GM12878 (cell line): ENCODE data around the gene ACAP1. TPM values are rescaled to one million over a fixed set of nuclear protein-coding genes. Genes with fewer than 3 reads are reported as not detected.

Experiments used
- ATAC-seq: fragments of 200-7000 bp; cut with Tn5 transposase; 3 replicates; pipeline ENCODE4 v1.9.1; 2020; ENCODE audit warnings: mild to moderate bottlenecking, moderate library complexity
- BruUV-seq: library from RNA; stranded (reverse); fragments of 400-500 nt; replicated peaks from 2 replicates; lab custom pipeline; 2021; lab: Mats Ljungman, UMichigan
- CTCF ChIA-PET: fragments of 300-600 bp; sonication (Branson Sonifier 250); formaldehyde crosslinking; extraction: SDS; loops from one replicate; lab custom pipeline; 2021; ENCODE audit warnings: inconsistent platforms; lab: Yijun Ruan, JAX
- POLR2A ChIA-PET: fragments of 350-600 bp; formaldehyde crosslinking; extraction: SDS; loops from one replicate; lab custom pipeline; 2021; ENCODE audit warnings: inconsistent platforms; lab: Charles Lee
- RAD21 ChIA-PET: fragments of 300-600 bp; sonication (Branson Sonifier 250); formaldehyde crosslinking; loops from one replicate; lab custom pipeline; 2023; ENCODE audit warnings: antibody characterized with exemption; ENCODE audit not compliant: unreplicated experiment; lab: Charles Lee
- SMC1A ChIA-PET: fragments of 300-600 bp; sonication (Branson Sonifier 250); formaldehyde crosslinking; loops from one replicate; lab custom pipeline; 2023; ENCODE audit not compliant: unreplicated experiment, uncharacterized antibody; lab: Charles Lee
- DNase-seq: peaks from one replicate; pipeline ENCODE4 v3.0.0-alpha.2; 2011; ENCODE audit warnings: low read depth, low spot score
- FAIRE-seq: peaks from 3 replicates; lab custom pipeline; 2011; peaks lifted over from hg19 to GRCh38; lab: Jason Lieb, UNC
- H2AFZ ChIP-seq: 2 replicates; pipeline ENCODE4 v1.6.0; 2011; ENCODE audit warnings: low read depth, low read length, control low read depth; ENCODE audit not compliant: control insufficient read depth
- H3K27ac ChIP-seq: 2 replicates; pipeline ENCODE4 v1.5.1; 2011; ENCODE audit warnings: control low read depth; ENCODE audit not compliant: control insufficient read depth, insufficient read depth
- H3K27me3 ChIP-seq, 2 experiments: replicated peaks in 1 of 2; 2 replicates each; pipeline versions ENCODE4 v1.6.0 to v1.6.1; 2011; ENCODE audit warnings: low read length in 1 of 2; ENCODE audit not compliant: control insufficient read depth in 2 of 2, insufficient read depth in 2 of 2
- H3K36me3 ChIP-seq, 2 experiments: 2 replicates each; pipeline ENCODE4 v1.5.1; 2011; ENCODE audit warnings: low read length in 1 of 2; ENCODE audit not compliant: control insufficient read depth in 2 of 2, insufficient read depth in 2 of 2
- H3K4me1 ChIP-seq: 2 replicates; pipeline ENCODE4 v1.6.1; 2011; ENCODE audit warnings: mild to moderate bottlenecking, low read length, moderate library complexity, mixed read lengths; ENCODE audit not compliant: control insufficient read depth, insufficient read depth
- H3K4me2 ChIP-seq: 2 replicates; pipeline ENCODE4 v1.6.0; 2011; ENCODE audit warnings: control low read depth; ENCODE audit not compliant: control insufficient read depth, insufficient read depth
- H3K4me3 ChIP-seq: fragments of 200-600 bp; sonication (generic); 2 replicates; pipeline ENCODE4 v1.5.1; 2016
- H3K79me2 ChIP-seq: 2 replicates; pipeline ENCODE4 v1.6.0; 2011; ENCODE audit warnings: low read length; ENCODE audit not compliant: control insufficient read depth, insufficient read depth
- H3K9ac ChIP-seq: 2 replicates; pipeline ENCODE4 v1.8.0; 2011; ENCODE audit warnings: low read length, control low read depth, mixed read lengths; ENCODE audit not compliant: control insufficient read depth, insufficient read depth
- H3K9me3 ChIP-seq: replicated peaks from 3 replicates; pipeline ENCODE4 v1.5.1; 2011; ENCODE audit warnings: mild to moderate bottlenecking, low read length; ENCODE audit not compliant: control insufficient read depth, insufficient read depth
- H4K20me1 ChIP-seq: 2 replicates; pipeline ENCODE4 v1.6.0; 2011; ENCODE audit not compliant: control insufficient read depth, insufficient read depth
- BRCA1 ChIP-seq: IDR thresholded peaks from 2 replicates; pipeline ENCODE4 v1.6.1; 2011; ENCODE audit warnings: low read depth, low read length, improper control_type of control experiment
- CREB1 ChIP-seq: IDR thresholded peaks from 2 replicates; pipeline ENCODE4 v1.6.1; 2012; ENCODE audit warnings: low read depth, mild to moderate bottlenecking, inconsistent platforms
- GABPA ChIP-seq: IDR thresholded peaks from 2 replicates; pipeline ENCODE4 v1.6.1; 2014; ENCODE audit warnings: antibody characterized with exemption, low read depth, mild to moderate bottlenecking, inconsistent platforms
- MTA3 ChIP-seq: IDR thresholded peaks from 2 replicates; pipeline ENCODE4 v1.6.1; 2012; ENCODE audit warnings: low read length, inconsistent platforms, borderline replicate concordance
- NFIC ChIP-seq: IDR thresholded peaks from 2 replicates; pipeline ENCODE4 v1.6.1; 2012; ENCODE audit warnings: low read depth, mild to moderate bottlenecking, inconsistent platforms, low read length, moderate library complexity
- NFYB ChIP-seq: IDR thresholded peaks from 2 replicates; pipeline ENCODE4 v1.6.1; 2011; ENCODE audit warnings: low read depth, mild to moderate bottlenecking, low read length, improper control_type of control experiment, moderate library complexity; ENCODE audit not compliant: insufficient read depth
- POLR2AphosphoS5 ChIP-seq: IDR thresholded peaks from 2 replicates; pipeline ENCODE4 v1.6.1; 2011; ENCODE audit warnings: mild to moderate bottlenecking, low read length, inconsistent platforms
- SPI1 ChIP-seq: IDR thresholded peaks from 2 replicates; pipeline ENCODE4 v1.6.1; 2011; ENCODE audit warnings: low read depth, mild to moderate bottlenecking, low read length, moderate library complexity, borderline replicate concordance; ENCODE audit not compliant: insufficient read depth
- SREBF2 ChIP-seq: IDR thresholded peaks from 2 replicates; pipeline ENCODE4 v1.6.1; 2012; ENCODE audit warnings: mild to moderate bottlenecking, low read length
- TCF3 ChIP-seq: IDR thresholded peaks from 2 replicates; pipeline ENCODE4 v1.6.1; 2012; ENCODE audit warnings: low read depth, mild to moderate bottlenecking, low read length, borderline replicate concordance; ENCODE audit not compliant: insufficient read depth
- TCF7 ChIP-seq: IDR thresholded peaks from 2 replicates; pipeline ENCODE4 v1.6.1; 2014; ENCODE audit warnings: antibody characterized with exemption, borderline replicate concordance
- YY1 ChIP-seq: IDR thresholded peaks from 2 replicates; pipeline ENCODE4 v1.6.1; 2011; ENCODE audit warnings: low read depth, mild to moderate bottlenecking, low read length
- ZSCAN29 ChIP-seq: fragments of 450-650 bp; IDR thresholded peaks from 2 replicates; pipeline ENCODE4 v1.6.1; 2017; ENCODE audit warnings: mild to moderate bottlenecking, moderate library complexity
- WGBS: methylation state at CpG from one replicate; pipeline ENCODE4 v1.1.6; 2016; ENCODE audit warnings: low lambda C conversion rate; ENCODE audit not compliant: insufficient replicate concordance, insufficient coverage; ENCODE audit errors: missing lambda C conversion rate; 5-methylcytosine and 5-hydroxymethylcytosine counted together
- in situ Hi-C: fragments of 300-500 bp; cut with MboI; formaldehyde crosslinking; loops from 9 replicates; pipeline ENCODE4 v1.14.3; 2018; ENCODE audit warnings: mixed read lengths
- intact Hi-C: fragments of 100-400 bp; cut with micrococcal nuclease; formaldehyde crosslinking; loops from one replicate; pipeline ENCODE4 v1.14.2; 2022; ENCODE audit not compliant: unreplicated experiment
- polyA plus RNA-seq, 11 experiments: library from polyadenylated mRNA; depleted of rRNA in 4 of 11; unstranded in 6 of 11; stranded (reverse) in 5 of 11; fragments of >200 nt; fragmentation: Nextera tagmentation in 4 of 11; fragmentation: Illumina TruSeq in 1 of 11; extraction: Ambion mirVana in 4 of 11; extraction: Trizol in 1 of 11; gene quantifications; 1 replicate in 1 of 11; 2 replicates in 10 of 11; pipeline versions ENCODE4 v1.2.1 to v1.2.3, GENCODE V29; 2011 to 2016; ENCODE audit warnings: inconsistent platforms in 2 of 11, missing spikeins in 2 of 11, low read depth in 1 of 11
- total RNA-seq, 4 experiments: library from RNA; depleted of rRNA in 3 of 4; stranded (reverse); fragments of >200 nt in 3 of 4; fragmentation: Illumina TruSeq in 1 of 4; extraction: Trizol in 1 of 4; gene quantifications; 2 replicates each; pipeline versions ENCODE4 v1.2.1 to v1.2.3, GENCODE V29; 2013 to 2021
- TF ChIP-seq, protein P1 (sequence below): IDR thresholded peaks from 2 replicates; pipeline ENCODE4 v1.6.1; 2012; ENCODE audit warnings: low read depth, low read length, improper control_type of control experiment
- TF ChIP-seq, protein P2 (sequence below): fragments of 450-650 bp; IDR thresholded peaks from 2 replicates; pipeline ENCODE4 v1.6.1; 2018; ENCODE audit warnings: mild to moderate bottlenecking, low read depth, moderate library complexity; ENCODE audit not compliant: partially characterized antibody
- TF ChIP-seq, protein P3 (sequence below): IDR thresholded peaks from 2 replicates; pipeline ENCODE4 v1.6.1; 2011; ENCODE audit warnings: low read depth, low read length, improper control_type of control experiment, borderline replicate concordance
- TF ChIP-seq, protein P4 (sequence below): IDR thresholded peaks from 2 replicates; pipeline ENCODE4 v1.6.1; 2011; ENCODE audit warnings: borderline replicate concordance, low read depth, mild to moderate bottlenecking, moderate library complexity, mixed read lengths, low read length; ENCODE audit not compliant: insufficient read depth; ENCODE audit errors: extremely low read length

ACAP1 gene
- total and polyA plus RNA-seq, 10 of the 15 experiments (the other 5 are each of a cell fraction or from before 2014, with no cell fraction given): 5.7 to 245 (median 118) TPM

GRCh38 chr17:7294614-7295153, 41.6 kb upstream of the ACAP1 start, which contains the start of gene YBX2:
TSS of gene YBX2 (minus strand) at chr17:7294639. CDS start at chr17:7294500, 139 bp downstream.
- 2% methylated on average over 27 of the region's 57 CpGs for WGBS
- no peak within 1 kb of the TSS for H3K9ac ChIP-seq
- TF ChIP-seq TCF7 (no peak), MTA3 (no peak), NFYB (peak; percentile 47; the same call in 1 of the 2 replicates), BRCA1 (no peak), TCF3 (no peak), GABPA (no peak), SREBF2 (no peak), NFIC (no peak), YY1 (no peak), SPI1 (no peak), POLR2AphosphoS5 (no peak), ZSCAN29 (no peak), CREB1 (no peak)
- TF ChIP-seq, protein P1, sequence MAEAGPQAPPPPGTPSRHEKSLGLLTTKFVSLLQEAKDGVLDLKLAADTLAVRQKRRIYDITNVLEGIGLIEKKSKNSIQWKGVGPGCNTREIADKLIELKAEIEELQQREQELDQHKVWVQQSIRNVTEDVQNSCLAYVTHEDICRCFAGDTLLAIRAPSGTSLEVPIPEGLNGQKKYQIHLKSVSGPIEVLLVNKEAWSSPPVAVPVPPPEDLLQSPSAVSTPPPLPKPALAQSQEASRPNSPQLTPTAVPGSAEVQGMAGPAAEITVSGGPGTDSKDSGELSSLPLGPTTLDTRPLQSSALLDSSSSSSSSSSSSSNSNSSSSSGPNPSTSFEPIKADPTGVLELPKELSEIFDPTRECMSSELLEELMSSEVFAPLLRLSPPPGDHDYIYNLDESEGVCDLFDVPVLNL: peak; percentile 72
- TF ChIP-seq, protein P2, sequence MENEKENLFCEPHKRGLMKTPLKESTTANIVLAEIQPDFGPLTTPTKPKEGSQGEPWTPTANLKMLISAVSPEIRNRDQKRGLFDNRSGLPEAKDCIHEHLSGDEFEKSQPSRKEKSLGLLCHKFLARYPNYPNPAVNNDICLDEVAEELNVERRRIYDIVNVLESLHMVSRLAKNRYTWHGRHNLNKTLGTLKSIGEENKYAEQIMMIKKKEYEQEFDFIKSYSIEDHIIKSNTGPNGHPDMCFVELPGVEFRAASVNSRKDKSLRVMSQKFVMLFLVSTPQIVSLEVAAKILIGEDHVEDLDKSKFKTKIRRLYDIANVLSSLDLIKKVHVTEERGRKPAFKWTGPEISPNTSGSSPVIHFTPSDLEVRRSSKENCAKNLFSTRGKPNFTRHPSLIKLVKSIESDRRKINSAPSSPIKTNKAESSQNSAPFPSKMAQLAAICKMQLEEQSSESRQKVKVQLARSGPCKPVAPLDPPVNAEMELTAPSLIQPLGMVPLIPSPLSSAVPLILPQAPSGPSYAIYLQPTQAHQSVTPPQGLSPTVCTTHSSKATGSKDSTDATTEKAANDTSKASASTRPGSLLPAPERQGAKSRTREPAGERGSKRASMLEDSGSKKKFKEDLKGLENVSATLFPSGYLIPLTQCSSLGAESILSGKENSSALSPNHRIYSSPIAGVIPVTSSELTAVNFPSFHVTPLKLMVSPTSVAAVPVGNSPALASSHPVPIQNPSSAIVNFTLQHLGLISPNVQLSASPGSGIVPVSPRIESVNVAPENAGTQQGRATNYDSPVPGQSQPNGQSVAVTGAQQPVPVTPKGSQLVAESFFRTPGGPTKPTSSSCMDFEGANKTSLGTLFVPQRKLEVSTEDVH: no peak
- TF ChIP-seq, protein P3, sequence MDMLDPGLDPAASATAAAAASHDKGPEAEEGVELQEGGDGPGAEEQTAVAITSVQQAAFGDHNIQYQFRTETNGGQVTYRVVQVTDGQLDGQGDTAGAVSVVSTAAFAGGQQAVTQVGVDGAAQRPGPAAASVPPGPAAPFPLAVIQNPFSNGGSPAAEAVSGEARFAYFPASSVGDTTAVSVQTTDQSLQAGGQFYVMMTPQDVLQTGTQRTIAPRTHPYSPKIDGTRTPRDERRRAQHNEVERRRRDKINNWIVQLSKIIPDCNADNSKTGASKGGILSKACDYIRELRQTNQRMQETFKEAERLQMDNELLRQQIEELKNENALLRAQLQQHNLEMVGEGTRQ: peak; percentile 21; the same call in 1 of the 2 replicates
- TF ChIP-seq, protein P4, sequence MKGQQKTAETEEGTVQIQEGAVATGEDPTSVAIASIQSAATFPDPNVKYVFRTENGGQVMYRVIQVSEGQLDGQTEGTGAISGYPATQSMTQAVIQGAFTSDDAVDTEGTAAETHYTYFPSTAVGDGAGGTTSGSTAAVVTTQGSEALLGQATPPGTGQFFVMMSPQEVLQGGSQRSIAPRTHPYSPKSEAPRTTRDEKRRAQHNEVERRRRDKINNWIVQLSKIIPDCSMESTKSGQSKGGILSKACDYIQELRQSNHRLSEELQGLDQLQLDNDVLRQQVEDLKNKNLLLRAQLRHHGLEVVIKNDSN: peak; percentile 73

More at GRCh38 chr17:7294614-7295153, 41.6 kb upstream of the ACAP1 start, which contains the start of gene YBX2:
- ChIA-PET SMC1A (no interaction called here), POLR2A (no interaction called here), CTCF (no interaction called here), RAD21 (no interaction called here)
- intact Hi-C loops: loop anchor here (5.0 kb wide), 1 partner anchor 82 kb away; no protein-coding TSS in a partner anchor
- H3K79me2 ChIP-seq: no peaks in the 10 kb centered on the region
- H2AFZ ChIP-seq: peak within 1 kb of the TSS; percentile 39; the same call in 1 of the 2 replicates
- no peaks in the 10 kb centered on the region for H3K36me3 ChIP-seq
- H4K20me1 ChIP-seq: no peaks in the 10 kb centered on the region
- peaks cover 3 to 5% of the 10 kb centered on the region in 2 experiments for H3K27me3 ChIP-seq
- in situ Hi-C loops: loop anchor here (5.0 kb wide), 1 partner anchor 252 kb away; the partner anchor contains the start of gene SLC16A11
- ATAC-seq: peak; percentile 65
- peaks cover 3% of the 10 kb centered on the region for H3K4me1 ChIP-seq
- H3K27ac ChIP-seq: no peak within 1 kb of the TSS
- H3K9me3 ChIP-seq: no peaks in the 10 kb centered on the region
- no peak for FAIRE-seq
- BruUV-seq: no TSS peak
- H3K4me3 ChIP-seq: peak within 1 kb of the TSS; percentile 22; the same call in 1 of the 2 replicates
- peak within 1 kb of the TSS; percentile 94 for H3K4me2 ChIP-seq
- DNase-seq: no peak
